NCI-H2196 treated with DMSO at 0.1 percent for 48 hours (cell line): ENCODE measurements around the gene POLR2J.
"Not testable (repeated sequence)": the region's sequence is repeated elsewhere in the genome, so short reads cannot be mapped to it uniquely, and the experiment has no call there.

ENCODE experiments used
- DNase-seq: peaks from one replicate; lab custom pipeline; 2025; ENCODE audit not compliant: unreplicated experiment; lab: John Stamatoyannopoulos, UW

Gene POLR2J

DNA sequence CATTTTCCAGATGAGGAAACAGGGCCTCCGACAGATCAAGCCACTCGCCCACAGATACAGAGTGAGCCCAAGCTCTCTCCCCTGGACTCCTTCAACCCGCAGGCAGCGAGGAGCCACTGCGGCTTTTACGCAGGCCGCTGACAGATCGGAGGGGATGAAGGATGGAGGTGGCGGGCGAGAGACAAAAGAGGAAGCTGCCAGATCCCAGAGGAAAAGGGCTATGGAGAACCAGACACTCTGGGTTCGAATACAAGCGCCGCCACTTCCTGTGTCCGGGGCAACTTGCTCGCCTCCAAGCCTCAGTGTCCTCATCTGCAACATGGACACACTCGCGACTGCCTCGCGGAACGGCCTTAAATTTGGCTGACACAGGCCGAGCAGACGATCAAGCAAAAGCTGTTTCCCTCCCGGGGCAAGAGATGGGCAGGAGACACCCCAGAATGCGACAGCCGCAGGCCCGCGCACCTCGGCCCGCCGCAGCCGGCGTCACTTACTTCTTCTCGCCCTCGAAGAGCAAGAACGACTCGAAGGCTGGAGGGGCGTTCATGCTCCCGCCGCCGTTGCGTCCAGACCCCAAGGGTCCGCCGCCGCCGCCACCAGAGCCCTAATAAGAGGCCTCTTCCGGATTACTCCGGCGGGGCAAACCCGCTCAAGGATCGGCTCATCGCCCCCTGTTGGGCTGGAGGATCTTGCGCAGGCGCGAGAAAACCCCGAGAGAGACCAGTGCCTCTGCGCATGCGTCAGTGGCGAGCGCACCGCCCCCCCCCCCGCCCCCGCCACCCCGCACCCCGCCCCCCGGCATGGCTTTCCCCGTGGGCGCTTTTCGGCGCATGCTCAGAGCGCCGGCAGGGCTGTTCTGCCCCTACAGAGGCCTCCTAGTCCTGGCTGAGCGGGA lies at the start of gene POLR2J:
Gene POLR2J (minus strand): TSS at position 609 of the 895 bp plus-strand sequence. CDS start 62 bp downstream, at position 547.
- not testable (repeated sequence) for DNase-seq

GRCh38 chr7:102527822-102528793 lies 49.4 kb upstream of the POLR2J start:
- not testable (repeated sequence) for DNase-seq

DNA sequence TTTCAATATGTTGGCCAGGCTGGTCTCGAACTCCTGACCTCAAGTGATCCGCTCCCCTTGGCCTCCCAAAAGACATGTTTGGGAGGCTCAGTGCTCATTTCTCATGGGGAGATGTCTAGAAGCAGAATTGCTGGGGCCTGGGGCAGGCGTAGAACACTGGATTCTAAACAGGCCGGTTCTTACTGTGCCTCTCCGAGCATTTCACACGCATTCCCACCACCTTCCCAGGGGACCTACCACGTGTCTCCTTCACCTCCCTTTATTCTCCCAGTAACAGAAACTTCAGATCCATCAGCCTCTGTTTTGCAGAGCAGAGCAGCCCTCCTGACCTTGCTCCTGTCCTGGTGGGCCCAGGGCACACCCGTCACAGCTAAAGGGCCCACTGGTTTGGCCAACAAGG lies 48.5 kb upstream of the POLR2J start:
- DNase-seq = not testable (repeated sequence)

DNA sequence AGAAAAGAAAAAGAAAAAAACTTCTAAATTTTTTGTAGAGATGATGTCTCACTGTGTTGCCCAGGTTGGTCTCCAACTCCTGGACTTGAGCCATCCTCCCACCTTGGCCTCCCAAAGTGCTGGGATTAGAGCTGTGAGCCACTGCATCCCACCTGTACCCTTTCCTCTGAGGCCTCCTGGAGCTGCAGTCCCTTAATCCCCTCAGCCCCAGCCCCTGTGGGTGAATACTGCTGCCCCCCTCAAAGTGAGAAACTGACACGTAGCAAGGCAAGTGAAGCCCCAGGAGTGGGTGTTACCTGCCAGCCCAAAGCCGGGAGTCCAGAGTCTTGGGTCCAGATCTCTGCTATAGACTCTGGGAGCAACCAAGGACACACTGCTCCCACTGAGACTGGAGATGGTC lies 46.1 kb upstream of the POLR2J start:
- DNase-seq = not testable (repeated sequence)

DNA sequence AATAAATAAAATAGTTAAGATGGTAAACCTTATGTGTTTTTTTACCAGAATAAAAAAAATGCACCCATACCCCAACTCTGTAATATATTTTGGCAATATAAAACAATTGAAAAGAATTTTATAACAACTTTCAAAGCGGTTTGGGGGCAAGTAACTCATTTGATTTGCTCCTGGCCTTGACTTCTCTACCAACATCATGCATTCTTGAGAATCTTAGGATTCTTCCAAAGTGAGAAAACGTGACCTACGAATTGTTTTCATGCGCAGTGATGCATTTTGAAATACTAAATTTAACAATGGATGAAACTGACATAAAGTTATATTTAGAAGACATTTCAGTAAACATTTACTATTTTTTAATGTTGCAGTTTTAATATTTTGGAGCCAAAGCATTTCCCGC lies 42.1 kb upstream of the POLR2J start:
- DNase-seq = not testable (repeated sequence)

DNA sequence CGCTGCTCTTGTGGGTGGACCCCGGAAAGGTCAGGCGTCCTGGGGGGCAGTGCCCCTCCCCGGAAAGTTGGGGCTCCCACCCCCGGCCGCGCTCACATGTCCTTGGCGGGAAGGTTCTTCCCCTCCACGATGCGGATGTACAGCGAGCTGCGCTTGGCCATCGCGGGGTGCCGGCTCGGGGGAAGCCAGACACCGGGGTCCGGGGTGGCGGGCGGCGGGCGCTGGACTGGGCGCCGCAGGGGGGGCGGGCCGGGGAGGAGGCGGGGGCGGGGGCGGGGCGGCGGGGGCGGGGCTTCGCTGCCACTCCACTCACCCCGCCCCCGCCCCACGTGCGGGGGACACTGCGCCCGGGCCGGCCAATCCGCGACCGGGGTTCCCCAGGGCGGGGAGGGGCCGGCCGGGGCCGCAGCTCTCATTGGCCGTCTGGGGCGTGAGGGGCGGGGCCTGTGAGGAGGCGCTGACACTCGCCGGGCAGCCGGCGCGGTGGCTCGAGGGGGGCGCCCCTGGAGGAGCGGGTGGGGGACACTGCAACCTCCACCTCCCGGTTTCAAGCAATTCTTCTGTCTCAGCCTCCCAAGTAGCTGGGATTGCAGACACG lies 38.9 kb upstream of the POLR2J start, which contains the start of gene RASA4B:
Gene RASA4B (minus strand): TSS at position 228 of the 598 bp plus-strand sequence. CDS start 67 bp downstream, at position 161.
- DNase-seq = not testable (repeated sequence)

GRCh38 chr7:102516951-102517350 lies 38.2 kb upstream of the POLR2J start:
- not testable (repeated sequence) for DNase-seq

DNA sequence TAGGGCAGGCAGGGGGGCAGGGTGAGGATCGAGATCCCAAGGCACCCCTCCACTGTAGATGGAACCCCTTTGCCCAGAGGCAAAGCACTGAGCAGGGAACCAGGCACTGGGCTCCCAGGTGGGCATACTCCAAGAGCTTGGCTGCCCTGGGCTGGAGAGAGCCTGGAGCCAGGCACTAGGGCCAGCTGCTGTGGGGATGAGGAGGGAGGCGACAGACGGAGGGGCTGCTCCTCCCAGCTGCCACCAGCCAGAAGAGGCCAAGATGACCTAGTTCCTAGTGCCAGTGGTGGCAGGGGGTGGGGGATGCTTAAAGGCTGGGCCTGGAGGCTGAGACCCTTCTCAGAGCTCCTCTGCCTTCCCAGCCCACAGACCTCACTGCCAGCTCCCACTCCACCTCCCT lies 37.2 kb upstream of the POLR2J start:
- DNase-seq = not testable (repeated sequence)

DNA sequence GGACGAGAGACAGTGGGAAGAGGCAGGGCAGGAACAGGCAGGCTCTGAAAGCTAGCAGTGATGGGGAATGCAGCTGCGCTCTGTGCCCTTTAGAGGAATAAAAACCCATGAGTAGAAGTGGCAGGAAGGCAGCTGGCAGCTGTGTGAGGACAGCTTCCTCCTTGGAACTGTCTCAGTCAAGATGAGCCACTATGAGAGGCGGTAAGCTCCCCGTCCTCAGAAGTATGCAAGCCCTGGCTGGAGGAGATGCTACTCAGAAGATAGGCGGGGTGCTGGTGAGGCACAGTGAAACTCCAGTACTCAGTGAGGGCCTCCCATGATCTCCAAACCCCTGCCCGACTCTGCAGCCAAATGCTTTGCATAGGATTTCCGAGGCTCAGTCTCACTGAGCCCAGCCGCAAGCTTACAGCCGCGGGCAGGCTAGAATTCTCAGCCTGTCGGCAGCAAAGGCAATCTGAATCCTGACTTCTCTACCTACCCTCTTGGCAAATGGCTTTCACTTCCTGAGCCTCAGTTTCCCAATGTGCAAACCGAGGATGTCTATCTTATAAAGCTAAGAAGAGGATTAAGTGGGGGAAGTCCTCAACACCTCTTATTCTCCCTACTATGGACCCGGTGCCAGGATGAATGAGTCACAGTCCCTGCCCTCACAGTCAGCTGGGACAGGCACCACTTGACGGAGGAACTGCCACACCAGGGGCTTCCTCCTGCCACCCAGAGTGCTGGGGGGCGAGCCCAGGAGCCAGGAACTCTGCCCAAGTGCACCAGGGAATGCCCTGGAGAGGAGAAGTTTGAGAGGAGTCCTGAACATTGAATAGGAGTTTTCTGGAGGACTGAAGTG lies 36.4 kb upstream of the POLR2J start:
- not testable (repeated sequence) for DNase-seq

GRCh38 chr7:102512642-102513221 lies 34.0 kb upstream of the POLR2J start:
- not testable (repeated sequence) for DNase-seq

DNA sequence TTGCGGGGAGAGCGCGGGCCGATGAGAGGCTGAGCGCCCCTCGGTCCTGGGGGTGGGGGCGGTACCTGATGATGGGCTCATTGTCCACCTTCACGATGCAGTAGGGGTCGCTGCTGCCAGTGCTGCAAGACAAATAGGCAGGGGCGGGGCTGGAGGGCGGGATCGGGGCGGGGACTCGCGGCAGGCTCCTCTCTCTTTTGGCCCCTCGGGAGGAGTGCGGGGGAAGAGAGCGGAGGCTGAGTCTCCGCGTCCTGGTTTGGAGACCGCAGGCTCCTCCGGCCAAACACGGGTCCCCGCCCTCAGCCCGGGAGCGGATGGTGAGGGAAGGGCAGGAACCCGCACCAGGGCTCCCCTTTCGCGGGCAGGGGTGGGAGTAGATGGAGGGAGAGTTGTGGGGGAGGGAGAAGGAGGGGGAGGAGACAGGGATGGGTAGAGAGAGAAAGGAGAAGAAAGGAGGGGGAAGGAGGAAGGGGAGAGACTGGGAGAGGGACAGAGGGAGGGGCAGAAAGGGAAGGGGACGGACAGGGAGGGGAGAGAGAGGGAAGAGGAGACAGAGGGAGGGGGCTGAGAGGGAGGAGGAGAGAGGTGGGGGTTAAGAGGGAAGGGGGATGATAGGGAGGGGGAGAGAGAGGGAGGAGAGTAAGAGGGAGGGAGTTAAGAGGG lies 33.3 kb upstream of the POLR2J start:
- not testable (repeated sequence) for DNase-seq

DNA sequence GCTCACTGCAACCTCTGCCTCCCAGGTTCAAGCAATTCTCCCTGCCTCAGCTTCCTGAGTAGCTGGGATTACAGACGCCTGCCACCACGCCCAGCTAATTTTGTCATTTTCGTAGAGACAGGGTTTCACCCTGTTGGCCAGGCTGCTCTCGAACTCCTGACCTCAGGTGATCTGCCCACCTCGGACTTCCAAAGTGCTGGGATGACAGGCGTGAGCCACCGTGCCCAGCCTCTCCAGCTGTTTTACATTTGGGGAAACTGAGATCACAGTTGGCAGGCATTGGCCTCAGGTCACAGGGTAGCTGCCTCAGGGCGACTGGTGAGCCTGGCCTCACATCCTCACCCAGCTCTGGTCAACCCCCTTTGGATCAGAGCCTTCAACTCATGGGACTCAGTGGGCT lies 31.9 kb upstream of the POLR2J start:
- not testable (repeated sequence) for DNase-seq

DNA sequence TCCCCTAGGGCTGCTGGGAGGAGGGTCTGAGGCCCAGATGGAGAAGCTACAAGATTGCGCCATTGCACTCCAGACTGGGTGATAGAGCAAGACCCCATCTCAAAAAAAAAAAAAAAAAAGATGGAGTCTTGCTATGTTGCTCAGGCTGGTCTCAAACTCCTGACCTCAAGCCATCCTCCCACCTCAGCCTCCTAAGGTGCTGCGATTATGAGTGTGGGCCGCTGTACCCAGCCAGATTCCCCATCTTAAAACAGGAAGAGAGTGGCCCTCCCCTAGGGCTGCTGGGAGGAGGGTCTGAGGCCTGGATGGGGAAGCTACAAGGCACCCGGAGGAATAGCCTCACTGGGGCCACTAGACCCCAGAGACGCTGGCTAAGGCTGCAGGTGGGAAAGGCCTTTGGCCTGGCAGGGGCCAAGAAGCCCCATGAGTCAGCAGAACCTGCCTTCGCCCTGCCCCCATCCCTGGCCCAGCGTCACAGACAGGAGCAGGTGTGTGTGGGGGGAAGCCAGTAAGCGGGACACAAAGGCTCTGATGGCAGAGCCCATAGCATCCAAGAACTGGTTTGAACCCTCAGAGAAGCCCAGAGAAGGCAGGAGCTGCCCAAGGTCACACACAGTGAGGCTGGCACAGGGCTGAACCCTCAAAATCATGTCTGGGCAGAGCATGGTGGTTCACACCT lies 28.8 kb upstream of the POLR2J start:
- DNase-seq = not testable (repeated sequence)

DNA sequence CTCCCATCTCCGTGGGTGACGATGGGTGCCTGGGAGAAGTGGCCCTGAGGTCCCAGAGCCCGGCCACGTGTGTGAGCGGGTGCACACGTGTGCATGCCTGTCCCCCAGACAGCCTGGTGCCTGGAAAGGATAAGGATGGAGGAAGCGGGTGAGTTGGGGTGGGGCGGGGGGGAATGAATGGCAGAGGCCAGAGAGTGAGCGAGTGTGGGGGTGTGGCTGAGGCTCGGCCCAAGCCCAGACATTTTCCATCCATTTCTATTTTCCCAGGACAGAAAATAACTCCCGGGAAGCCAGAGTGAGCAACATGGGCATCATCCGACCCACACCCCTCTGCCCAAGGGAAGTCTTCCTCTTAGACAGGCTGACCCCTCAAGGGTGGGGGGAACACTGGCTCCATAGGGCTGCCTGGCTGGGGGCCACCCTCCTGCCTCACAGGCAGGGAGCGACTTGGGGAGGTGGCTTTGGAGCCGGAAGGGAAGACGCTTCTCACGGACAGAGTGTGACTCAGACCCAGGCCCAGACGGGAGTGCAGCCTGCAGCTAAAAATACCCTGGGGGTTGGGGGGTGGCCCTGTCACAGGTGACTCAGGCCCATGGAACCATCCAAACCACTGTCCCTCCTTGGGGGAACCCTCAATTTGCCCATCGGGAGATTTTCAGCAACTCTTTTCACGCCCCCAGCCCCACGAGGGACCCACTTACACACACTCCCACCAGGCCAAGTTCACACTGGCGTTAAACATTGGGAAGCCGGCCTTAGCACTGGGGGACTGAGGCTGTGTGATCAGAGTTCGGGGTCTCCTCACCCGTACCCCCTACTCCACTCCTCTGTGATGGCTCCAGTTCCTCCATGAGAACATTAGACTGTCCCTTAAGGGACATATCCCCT lies 26.8 kb upstream of the POLR2J start:
- DNase-seq = not testable (repeated sequence)

DNA sequence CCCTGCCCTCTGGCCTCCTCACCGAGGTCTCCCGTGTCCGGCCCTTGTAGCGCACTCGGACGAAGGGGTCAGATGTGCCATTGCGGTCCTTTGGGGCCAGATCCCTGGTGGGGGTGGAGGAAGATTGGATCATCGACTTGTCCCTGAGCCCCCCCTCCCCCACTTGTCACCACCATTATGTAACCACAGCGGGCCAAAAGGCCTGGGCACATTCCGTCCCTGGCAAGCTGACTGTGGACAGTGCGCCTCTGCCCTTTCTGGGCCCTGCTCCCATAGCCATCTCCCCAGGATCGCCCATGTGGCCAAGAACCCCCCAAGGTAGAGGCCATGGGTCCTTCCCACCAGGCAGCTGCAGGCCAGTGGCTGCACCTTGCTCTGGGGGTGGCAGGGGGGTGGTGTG lies 24.4 kb upstream of the POLR2J start:
- DNase-seq = not testable (repeated sequence)

DNA sequence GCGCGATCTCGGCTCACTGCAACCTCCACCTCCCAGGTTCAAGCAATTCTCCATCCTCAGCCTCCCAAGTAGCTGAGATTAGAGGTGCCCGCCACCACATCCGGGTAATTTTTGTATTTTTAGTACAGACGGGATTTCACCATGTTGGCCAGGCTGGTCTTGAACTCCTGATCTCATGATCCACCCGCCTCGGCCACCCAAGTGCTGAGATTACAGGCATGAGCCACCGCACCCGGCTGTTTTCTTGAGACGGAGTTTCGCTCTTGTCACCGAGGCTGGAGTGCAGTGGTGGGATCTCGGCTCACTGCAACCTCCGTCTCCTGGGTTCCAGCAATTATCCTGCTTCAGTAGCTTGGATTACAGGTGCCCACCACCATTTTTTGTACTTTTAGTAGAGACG lies 19.6 kb upstream of the POLR2J start:
- not testable (repeated sequence) for DNase-seq

DNA sequence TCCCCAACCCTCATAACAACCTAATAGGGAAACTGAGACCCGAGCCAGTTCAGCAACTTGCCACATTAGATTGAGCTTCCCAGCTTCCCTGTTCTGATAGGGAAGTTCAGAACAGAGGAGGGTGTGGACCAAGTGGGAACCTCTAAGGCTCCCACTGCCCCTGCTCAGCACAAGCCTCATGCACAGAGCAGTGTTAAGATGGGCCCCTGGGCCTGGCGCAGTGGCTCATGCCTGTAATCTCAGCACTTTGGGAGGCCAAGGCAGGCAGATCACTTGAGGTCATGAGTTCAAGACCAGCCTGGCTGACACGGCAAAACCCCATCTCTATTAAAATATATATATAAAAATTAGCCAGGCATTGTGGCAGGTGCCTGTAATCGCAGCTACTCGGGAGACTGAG lies 18.6 kb upstream of the POLR2J start:
- DNase-seq = not testable (repeated sequence)
